Measurements from ENCODE around the gene GRWD1. TPM values are rescaled to one million over a fixed set of nuclear protein-coding genes. Genes with fewer than 3 reads are reported as not detected.

Gene GRWD1
- 10 to 100 TPM; 19.5 to 90.5 (median 31.5) TPM for total RNA-seq

GRCh38 chr19:48445606-48446481 lies at the start of gene GRWD1:
TSS of gene GRWD1 (plus strand) at chr19:48445983. CDS start at chr19:48446006, 23 bp downstream.
- DNase-seq (ENCODE audit: low spot score) (peak; percentile 73), ATAC-seq (ENCODE audit: low FRiP score) (peak; percentile 84)
- TF ChIP-seq CTCF (IDR thresholded peaks at IDR 0.05), result no peak

GRCh38 chr19:48396016-48396823 lies 49.6 kb upstream of the GRWD1 start:
- TF ChIP-seq CTCF (IDR thresholded peaks at IDR 0.05), result no peak
- ATAC-seq (ENCODE audit: low FRiP score) (no peak), DNase-seq (ENCODE audit: low spot score) (no peak)

GRCh38 chr19:48396824-48397176 lies 49.0 kb upstream of the GRWD1 start:
- no peak for DNase-seq (ENCODE audit: low spot score)
- no peak for TF ChIP-seq CTCF (IDR thresholded peaks at IDR 0.05)
- ATAC-seq (ENCODE audit: low FRiP score), result no peak

- DNase-seq (ENCODE audit: low spot score) (no peak), ATAC-seq (ENCODE audit: low FRiP score) (no peak)
- TF ChIP-seq CTCF (IDR thresholded peaks at IDR 0.05), result no peak
Observed at GRCh38 chr19:48397263-48398101, 48.3 kb upstream of the GRWD1 start.

- no peak for TF ChIP-seq CTCF (IDR thresholded peaks at IDR 0.05)
- no peak for DNase-seq (ENCODE audit: low spot score)
Observed at GRCh38 chr19:48398102-48398374, 47.7 kb upstream of the GRWD1 start.

GRCh38 chr19:48398375-48399235 lies 47.2 kb upstream of the GRWD1 start:
- TF ChIP-seq CTCF (IDR thresholded peaks at IDR 0.05), result no peak
- no peak for ATAC-seq (ENCODE audit: low FRiP score)
- no peak for DNase-seq (ENCODE audit: low spot score)

More at GRCh38 chr19:48398102-48398374, 47.7 kb upstream of the GRWD1 start:
- no peak for ATAC-seq (ENCODE audit: low FRiP score)

All from omental fat pad (tissue), 4 donors.